Measurements from ENCODE around the gene TLCD3B. TPM values are rescaled to one million over a fixed set of nuclear protein-coding genes. Genes with fewer than 3 reads are reported as not detected.

The TLCD3B gene
- total RNA-seq, 1 donor from 2014 or later: 1.5 TPM

GRCh38 chr16:29982560-29983419 is 48.3 kb downstream of the TLCD3B start:
- no peaks in the 10 kb centered on the region for H3K27me3 Mint-ChIP-seq
- no peaks in the 10 kb centered on the region for H3K4me1 Mint-ChIP-seq (ENCODE audit: low read depth)
- DNase-seq (ENCODE audit: low spot score, unreplicated experiment): no peak
- no peak overlapping the region for H3K4me3 Mint-ChIP-seq (ENCODE audit: low read depth)
- H3K9me3 Mint-ChIP-seq (ENCODE audit: low read depth): no peaks in the 10 kb centered on the region
- H3K27ac Mint-ChIP-seq: no peak overlapping the region
- TF ChIP-seq CTCF (IDR thresholded peaks at IDR 0.05; ENCODE audit: unreplicated experiment): no peak
- peaks cover 17% of the 10 kb centered on the region for H3K36me3 Mint-ChIP-seq (ENCODE audit: insufficient read depth)

- H3K36me3 Mint-ChIP-seq (ENCODE audit: insufficient read depth): peaks cover 13% of the 10 kb centered on the region
- no peaks in the 10 kb centered on the region for H3K9me3 Mint-ChIP-seq (ENCODE audit: low read depth)
- H3K27ac Mint-ChIP-seq: no peak overlapping the region
- H3K27me3 Mint-ChIP-seq: no peaks in the 10 kb centered on the region
- peaks cover 22% of the 10 kb centered on the region for H3K4me1 Mint-ChIP-seq (ENCODE audit: low read depth)
- H3K4me3 Mint-ChIP-seq (ENCODE audit: low read depth): no peak overlapping the region
- no peak for DNase-seq (ENCODE audit: low spot score, unreplicated experiment)
- no peak for TF ChIP-seq CTCF (IDR thresholded peaks at IDR 0.05; ENCODE audit: unreplicated experiment)
Observed at GRCh38 chr16:29978564-29979270, 52.4 kb downstream of the TLCD3B start.

GRCh38 chr16:29978081-29978480 is 53.0 kb downstream of the TLCD3B start:
- TF ChIP-seq CTCF (IDR thresholded peaks at IDR 0.05; ENCODE audit: unreplicated experiment): no peak
- Mint-ChIP-seq H3K9me3 (ENCODE audit: low read depth) (peaks cover 2% of the 10 kb centered on the region), H3K27ac (no peak overlapping the region), H3K36me3 (ENCODE audit: insufficient read depth) (peaks cover 13% of the 10 kb centered on the region), H3K4me3 (ENCODE audit: low read depth) (no peak overlapping the region), H3K4me1 (ENCODE audit: low read depth) (peaks cover 22% of the 10 kb centered on the region), H3K27me3 (no peaks in the 10 kb centered on the region)
- DNase-seq (ENCODE audit: low spot score, unreplicated experiment): no peak

DNA sequence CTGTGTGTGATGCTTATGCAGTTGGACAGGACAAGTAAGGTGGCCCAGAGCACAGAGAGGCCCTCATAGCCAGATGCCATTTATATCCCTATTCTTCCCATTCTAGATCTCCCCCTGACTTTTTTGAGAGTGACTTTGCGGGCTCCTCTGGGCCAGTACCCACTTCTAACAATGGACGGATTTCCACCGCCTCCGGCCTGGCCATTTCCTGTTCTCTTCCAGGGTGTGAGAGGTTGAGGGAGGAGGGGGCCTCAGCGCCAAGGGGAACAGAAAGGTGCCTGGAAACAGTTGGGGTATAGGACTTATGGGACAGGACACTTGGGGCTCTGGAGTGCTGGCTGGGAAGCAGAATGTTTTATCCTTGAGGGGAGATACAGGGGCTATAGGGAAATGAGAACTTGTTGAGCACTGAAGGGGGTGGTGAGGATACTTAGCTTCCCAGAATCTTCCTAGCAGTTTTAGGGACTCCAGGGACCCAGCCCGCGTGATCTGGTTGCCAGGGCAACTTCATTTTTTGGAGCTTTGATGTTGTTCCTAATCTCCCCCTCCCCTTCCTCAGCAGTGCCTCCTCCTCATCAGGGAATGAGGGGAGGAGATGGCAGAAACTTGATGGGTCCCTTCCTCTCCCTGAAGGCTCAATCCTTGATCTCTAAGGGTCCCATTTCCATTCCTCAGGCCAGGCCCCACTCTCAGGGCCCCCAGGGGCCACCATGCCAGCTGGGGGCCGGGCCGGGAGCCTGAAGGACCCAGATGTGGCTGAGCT is 53.8 kb downstream of the TLCD3B start:
- TF ChIP-seq CTCF (IDR thresholded peaks at IDR 0.05; ENCODE audit: unreplicated experiment): no peak
- no peak for DNase-seq (ENCODE audit: low spot score, unreplicated experiment)
- peak overlapping the region; percentile 41 for H3K4me3 Mint-ChIP-seq (ENCODE audit: low read depth)
- H3K4me1 Mint-ChIP-seq (ENCODE audit: low read depth): peaks cover 22% of the 10 kb centered on the region
- H3K27ac Mint-ChIP-seq: no peak overlapping the region
- peaks cover 6% of the 10 kb centered on the region for H3K9me3 Mint-ChIP-seq (ENCODE audit: low read depth)
- H3K27me3 Mint-ChIP-seq: no peaks in the 10 kb centered on the region
- peaks cover 16% of the 10 kb centered on the region for H3K36me3 Mint-ChIP-seq (ENCODE audit: insufficient read depth)
